ENCODE measurements around the gene DLL4. TPM values are rescaled to one million over a fixed set of nuclear protein-coding genes. Genes with fewer than 3 reads are reported as not detected.

Gene DLL4
- total RNA-seq, 2 experiments from 2014 or later, result 0.11 to 0.14 TPM

DNA sequence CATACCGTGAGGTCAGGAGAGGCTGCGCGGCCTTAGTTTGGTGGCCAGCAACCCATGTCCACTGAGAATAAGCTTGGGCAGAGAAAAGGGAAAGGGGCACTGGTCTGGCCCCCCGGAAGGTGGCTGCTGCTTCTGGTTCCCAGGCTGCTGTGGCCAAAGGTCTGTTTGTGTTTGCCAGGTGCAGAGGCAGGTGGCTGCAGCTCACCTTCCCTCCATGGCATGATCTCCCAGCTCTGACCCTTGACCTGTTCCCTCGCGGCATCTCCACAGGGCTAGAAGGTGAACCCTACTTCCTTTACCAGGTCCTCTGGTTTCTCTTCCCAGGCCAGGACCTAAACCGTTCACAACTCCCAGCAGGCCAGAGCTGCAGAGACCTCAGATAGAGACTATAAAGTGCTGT, 21.0 kb upstream of the DLL4 start:
- Mint-ChIP-seq H3K27ac (peak overlapping the region; percentile 84), H3K4me1 (ENCODE audit: low read depth) (peaks cover 32% of the 10 kb centered on the region), H3K27me3 (no peaks in the 10 kb centered on the region), H3K4me3 (peak overlapping the region; percentile 89), H3K36me3 (ENCODE audit: low read depth) (peaks cover 15% of the 10 kb centered on the region), H3K9me3 (no peaks in the 10 kb centered on the region)
- no peak overlapping the region for H3K4me3 ChIP-seq (ENCODE audit: low read length)
- TF ChIP-seq, protein P1, sequence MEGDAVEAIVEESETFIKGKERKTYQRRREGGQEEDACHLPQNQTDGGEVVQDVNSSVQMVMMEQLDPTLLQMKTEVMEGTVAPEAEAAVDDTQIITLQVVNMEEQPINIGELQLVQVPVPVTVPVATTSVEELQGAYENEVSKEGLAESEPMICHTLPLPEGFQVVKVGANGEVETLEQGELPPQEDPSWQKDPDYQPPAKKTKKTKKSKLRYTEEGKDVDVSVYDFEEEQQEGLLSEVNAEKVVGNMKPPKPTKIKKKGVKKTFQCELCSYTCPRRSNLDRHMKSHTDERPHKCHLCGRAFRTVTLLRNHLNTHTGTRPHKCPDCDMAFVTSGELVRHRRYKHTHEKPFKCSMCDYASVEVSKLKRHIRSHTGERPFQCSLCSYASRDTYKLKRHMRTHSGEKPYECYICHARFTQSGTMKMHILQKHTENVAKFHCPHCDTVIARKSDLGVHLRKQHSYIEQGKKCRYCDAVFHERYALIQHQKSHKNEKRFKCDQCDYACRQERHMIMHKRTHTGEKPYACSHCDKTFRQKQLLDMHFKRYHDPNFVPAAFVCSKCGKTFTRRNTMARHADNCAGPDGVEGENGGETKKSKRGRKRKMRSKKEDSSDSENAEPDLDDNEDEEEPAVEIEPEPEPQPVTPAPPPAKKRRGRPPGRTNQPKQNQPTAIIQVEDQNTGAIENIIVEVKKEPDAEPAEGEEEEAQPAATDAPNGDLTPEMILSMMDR (IDR thresholded peaks at IDR 0.05), result no peak
- H3K27ac ChIP-seq (ENCODE audit: low read depth in 1 of 2, low read length in 2 of 2), result peak overlapping the region; percentile 67 to 78
- no peaks in the 10 kb centered on the region for H3K9me3 ChIP-seq (ENCODE audit: control insufficient read depth in 1 of 2, insufficient read depth in 1 of 2, low read length in 2 of 2)
- DNase-seq (no peak), ATAC-seq (ENCODE audit: poor library complexity) (no peak)
- H3K27me3 ChIP-seq (ENCODE audit: control insufficient read depth in 1 of 2, insufficient read depth in 2 of 2, low read length in 2 of 2), result no peaks in the 10 kb centered on the region
- ChIA-PET POLR2A (interaction anchor here (0.6 to 3.2 kb wide), 7 partner anchors 10 to 424 kb away, joined by 3 to 24 read pairs (median 4); partner anchors contain the start of genes CHAC1, DLL4, NUSAP1 and OIP5), CTCF (interaction anchor here (1.5 to 5.9 kb wide), 4 partner anchors 12 to 114 kb away, joined by 3 to 62 read pairs (median 8); partner anchors contain the start of gene VPS18)
- H3K36me3 ChIP-seq (ENCODE audit: insufficient read depth, low read length), result peaks cover 8% of the 10 kb centered on the region
- intact Hi-C loops (cut with DNase I, micrococcal nuclease), result loop anchor here (5.0 to 10.0 kb wide), 3 partner anchors 47 to 907 kb away; partner anchors contain the start of genes CHAC1 (in 1 of the 2), NUSAP1 (in 1 of the 2) and OIP5 (in 1 of the 2)
- peaks cover 40% of the 10 kb centered on the region for H3K4me1 ChIP-seq (ENCODE audit: insufficient read depth, low read length)

DNA sequence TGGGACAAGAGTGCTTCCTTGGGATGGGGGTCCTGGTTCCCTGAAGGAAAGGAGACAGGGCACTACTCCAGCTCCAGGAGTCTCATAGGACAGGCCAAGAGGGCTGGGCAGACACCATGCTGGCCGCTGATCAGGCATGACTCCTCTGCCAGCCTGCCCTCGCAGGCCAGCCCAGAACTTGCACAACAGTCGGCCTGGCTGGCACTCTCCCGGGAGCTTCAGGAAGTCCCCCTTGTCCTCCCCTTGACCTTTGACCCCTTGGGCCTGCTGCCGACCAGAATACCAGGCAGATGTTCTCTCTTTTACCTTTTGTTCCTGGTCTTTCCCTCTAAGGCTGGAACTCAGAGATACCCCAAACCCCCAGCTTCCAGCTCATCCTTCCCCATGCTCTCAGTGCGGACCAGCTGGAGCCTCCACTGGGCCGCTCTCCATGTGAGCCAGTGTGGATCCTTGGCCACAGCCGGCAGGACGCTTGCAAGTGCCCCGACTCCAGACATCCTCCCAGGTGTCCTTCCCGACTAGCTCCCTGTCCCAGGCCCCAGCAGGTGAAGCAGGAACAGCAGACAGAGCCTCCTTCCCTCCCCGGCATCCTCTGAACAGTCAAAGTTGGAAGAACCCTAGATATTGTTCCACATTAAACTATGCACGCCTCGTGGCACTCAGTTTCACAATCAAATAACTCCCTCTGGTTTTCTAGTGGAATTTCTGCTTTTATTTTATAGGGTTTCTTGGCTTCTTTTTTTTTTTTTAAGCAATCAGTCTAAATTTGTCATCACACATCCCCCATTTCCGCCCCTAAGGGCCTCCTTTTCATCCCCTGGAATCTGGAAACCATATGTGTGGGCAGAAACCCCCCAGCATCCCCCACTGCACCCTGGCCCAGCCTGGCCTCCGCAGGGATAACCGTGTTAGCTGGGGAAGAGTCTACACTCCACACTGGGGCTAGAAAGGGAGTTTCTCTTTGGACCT, 19.2 kb upstream of the DLL4 start:
- H3K27ac Mint-ChIP-seq, result peak overlapping the region; percentile 84
- no peaks in the 10 kb centered on the region for H3K36me3 ChIP-seq (ENCODE audit: insufficient read depth, low read length)
- H3K9me3 Mint-ChIP-seq, result no peaks in the 10 kb centered on the region
- ChIA-PET POLR2A (interaction anchor here (1.1 to 1.2 kb wide), 2 partner anchors 19 to 43 kb away, joined by 3 read pairs; partner anchors contain the start of gene CHAC1), CTCF (interaction anchor here (2.0 kb wide), 1 partner anchor 15 kb away, joined by 6 read pairs; the partner anchor contains the start of gene VPS18)
- no peak overlapping the region for H3K27ac ChIP-seq (ENCODE audit: low read depth in 1 of 2, low read length in 2 of 2)
- no peak overlapping the region for H3K4me3 ChIP-seq (ENCODE audit: low read length)
- TF ChIP-seq, protein P1 (IDR thresholded peaks at IDR 0.05), result no peak
- peaks cover 26% of the 10 kb centered on the region for H3K4me1 ChIP-seq (ENCODE audit: insufficient read depth, low read length)
- H3K9me3 ChIP-seq (ENCODE audit: control insufficient read depth in 1 of 2, insufficient read depth in 1 of 2, low read length in 2 of 2), result no peaks in the 10 kb centered on the region
- DNase-seq (peak in 3 of 14 experiments; percentile 1 to 49 (median 23)), ATAC-seq (ENCODE audit: poor library complexity) (no peak)
- no peaks in the 10 kb centered on the region for H3K27me3 Mint-ChIP-seq
- H3K27me3 ChIP-seq (ENCODE audit: control insufficient read depth in 1 of 2, insufficient read depth in 2 of 2, low read length in 2 of 2), result no peaks in the 10 kb centered on the region
- H3K4me3 Mint-ChIP-seq, result peak overlapping the region; percentile 0
- intact Hi-C loops (cut with DNase I, micrococcal nuclease), result loop anchor here (5.0 to 10.0 kb wide), 3 partner anchors 45 to 905 kb away; partner anchors contain the start of genes CHAC1 (in 1 of the 2), NUSAP1 (in 1 of the 2) and OIP5 (in 1 of the 2)
- H3K4me1 Mint-ChIP-seq (ENCODE audit: low read depth), result peaks cover 22% of the 10 kb centered on the region
- no peaks in the 10 kb centered on the region for H3K36me3 Mint-ChIP-seq (ENCODE audit: low read depth)

DNA sequence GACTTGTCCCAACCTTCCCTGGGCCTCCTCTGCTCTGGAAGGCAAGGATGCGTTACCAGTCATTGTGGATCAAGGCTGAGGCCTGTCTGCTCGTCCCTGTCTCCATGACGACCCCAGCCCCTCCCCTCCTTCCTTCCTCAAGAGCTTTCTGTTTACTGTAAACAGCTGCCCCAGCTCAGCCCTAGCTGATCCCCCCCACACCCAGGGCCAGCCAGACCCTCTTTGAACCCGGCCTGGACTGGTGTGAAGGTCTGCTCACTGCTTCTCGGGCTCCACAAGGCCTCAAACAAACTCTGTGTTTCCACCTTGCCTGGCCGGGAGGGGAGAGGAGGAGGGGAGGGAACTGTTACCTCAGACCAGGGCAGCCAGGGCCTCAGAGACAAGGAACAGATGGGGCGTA, 18.0 kb upstream of the DLL4 start:
- H3K4me3 Mint-ChIP-seq, result no peak overlapping the region

More for the DNA sequence above, 18.0 kb upstream of the DLL4 start:
- Histone ChIP-seq H3K36me3 (ENCODE audit: insufficient read depth, low read length) (no peaks in the 10 kb centered on the region), H3K27me3 (ENCODE audit: control insufficient read depth in 1 of 2, insufficient read depth in 2 of 2, low read length in 2 of 2) (no peaks in the 10 kb centered on the region), H3K4me3 (ENCODE audit: low read length) (no peak overlapping the region), H3K9me3 (ENCODE audit: control insufficient read depth in 1 of 2, insufficient read depth in 1 of 2, low read length in 2 of 2) (no peaks in the 10 kb centered on the region), H3K27ac (ENCODE audit: low read depth in 1 of 2, low read length in 2 of 2) (no peak overlapping the region), H3K4me1 (ENCODE audit: insufficient read depth, low read length) (peaks cover 21% of the 10 kb centered on the region)
- Mint-ChIP-seq H3K36me3 (ENCODE audit: low read depth) (no peaks in the 10 kb centered on the region), H3K27me3 (no peaks in the 10 kb centered on the region), H3K27ac (no peak overlapping the region), H3K9me3 (no peaks in the 10 kb centered on the region), H3K4me1 (ENCODE audit: low read depth) (peaks cover 16% of the 10 kb centered on the region)
- DNase-seq, result no peak
- no peak for ATAC-seq (ENCODE audit: poor library complexity)
- POLR2A ChIA-PET, result no interaction called here
- TF ChIP-seq, protein P1 (IDR thresholded peaks at IDR 0.05), result no peak
- CTCF ChIA-PET, result interaction anchor here (0.6 kb wide), 1 partner anchor 62 kb away, joined by 3 read pairs; no protein-coding TSS in a partner anchor
- intact Hi-C loops (cut with DNase I, micrococcal nuclease), result no loop called here

All from CD4-positive, alpha-beta T cell (primary cell).